GM19023 (cell line): ENCODE data around the gene ARL5B.

Experiments used
- ATAC-seq: cut with Tn5 transposase; IDR thresholded peaks from one replicate; pipeline ENCODE4 v1.9.1; 2021; ENCODE audit warnings: mild to moderate bottlenecking, moderate library complexity; ENCODE audit not compliant: unreplicated experiment

The ARL5B gene

DNA sequence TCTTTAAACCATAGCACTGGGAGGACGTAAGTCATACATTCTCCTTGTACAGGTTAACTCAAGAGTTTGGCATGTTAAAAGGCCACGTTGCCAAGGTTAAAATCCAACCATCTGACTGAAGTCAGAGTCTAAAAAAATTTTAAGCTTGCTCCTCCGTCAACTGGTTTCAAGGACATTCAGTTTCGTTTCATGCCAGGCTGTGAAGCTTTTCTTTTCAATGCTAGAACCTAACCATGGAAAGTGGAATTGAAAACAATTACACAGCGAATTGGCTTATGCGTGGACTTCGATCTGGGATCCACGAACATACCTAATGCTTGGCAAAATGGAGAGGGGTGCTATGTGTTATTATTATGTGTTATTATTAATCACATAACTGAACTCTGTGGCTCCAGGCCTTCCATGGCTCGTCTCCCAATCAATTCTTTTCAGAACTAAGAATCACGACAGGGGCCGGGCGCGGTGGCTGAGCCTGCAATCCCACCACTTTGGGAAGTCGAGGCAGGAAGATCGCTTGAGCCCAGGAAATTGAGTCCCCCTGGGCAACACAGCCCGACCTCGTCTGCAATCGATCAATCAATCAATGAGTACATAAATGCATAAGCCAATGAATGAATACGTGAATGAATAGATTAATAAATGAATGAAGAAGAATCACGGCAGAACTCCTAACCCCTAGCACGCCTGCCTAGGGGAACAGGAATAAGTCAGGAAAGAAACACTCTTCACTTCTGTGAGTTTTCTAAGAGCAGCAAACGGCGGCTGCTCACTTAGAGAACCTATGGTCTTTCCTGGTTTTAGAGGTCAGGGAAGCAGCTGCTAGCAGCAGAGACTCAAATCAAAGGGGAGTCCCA, 733 bp upstream of the ARL5B start:
- peak; percentile 0 for ATAC-seq

DNA sequence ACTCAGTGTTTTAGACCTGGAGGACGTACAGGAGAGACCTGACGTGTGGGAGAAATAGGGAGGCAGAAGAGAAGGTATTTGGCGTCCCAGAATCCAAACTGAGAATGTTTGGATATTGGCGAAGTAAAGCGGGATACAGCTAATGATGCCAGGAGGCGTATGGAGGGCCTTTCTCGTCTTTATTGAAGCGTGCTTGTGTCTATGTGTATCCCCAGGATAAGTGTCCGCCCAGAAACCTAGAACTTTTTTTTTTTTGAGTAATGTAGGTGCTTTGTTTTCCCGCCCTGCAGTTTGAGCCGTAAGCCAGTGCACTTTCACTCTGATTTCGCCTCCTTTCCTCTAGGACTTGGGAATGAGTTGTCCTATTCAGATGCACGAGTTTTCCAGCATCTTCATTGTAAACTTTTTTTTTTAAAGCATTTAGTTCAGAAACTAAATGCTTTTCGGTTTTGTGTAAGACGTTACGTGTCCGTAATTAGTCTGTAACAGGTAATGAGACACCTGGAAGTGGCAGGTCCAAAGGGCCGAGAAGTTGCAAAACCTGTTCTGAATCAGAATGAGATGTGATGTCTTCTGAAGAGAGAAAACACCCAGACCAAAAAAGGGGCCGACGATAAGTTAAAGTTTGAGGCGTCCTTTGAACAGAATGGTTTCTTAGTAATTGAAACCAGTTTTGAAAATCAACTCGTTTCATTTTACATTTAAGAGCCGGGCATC, 746 bp downstream of the ARL5B start:
- ATAC-seq = peak; percentile 13

DNA sequence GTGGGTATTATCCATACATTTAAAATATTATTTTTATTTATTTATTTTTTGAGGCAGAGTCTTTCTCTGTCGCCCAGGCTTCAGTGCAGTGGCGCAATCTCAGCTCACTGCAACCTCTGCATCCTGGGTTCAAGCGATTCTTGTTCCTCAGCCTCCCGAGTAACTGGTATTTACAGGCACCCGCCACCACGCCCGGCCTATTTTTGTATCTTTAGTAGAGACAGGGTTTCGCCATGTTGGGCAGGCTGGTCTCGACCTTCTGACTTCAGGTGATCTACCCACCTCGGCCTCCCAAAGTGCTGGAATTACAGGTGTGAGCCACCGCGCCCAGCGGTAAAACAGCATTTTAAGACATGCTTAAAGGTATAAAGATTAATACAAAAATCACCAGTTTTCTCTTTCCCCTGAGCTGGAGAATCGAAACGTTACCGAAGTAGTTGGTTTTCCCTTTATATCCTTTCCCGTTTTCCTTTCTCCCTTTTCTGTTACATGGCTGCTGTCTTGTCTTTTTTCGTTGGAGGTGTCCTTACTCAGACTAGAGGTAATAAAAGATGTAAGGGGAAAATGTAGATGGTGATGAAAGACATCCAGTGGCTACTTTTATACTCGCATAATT, 1.7 kb downstream of the ARL5B start:
- no peak for ATAC-seq

DNA sequence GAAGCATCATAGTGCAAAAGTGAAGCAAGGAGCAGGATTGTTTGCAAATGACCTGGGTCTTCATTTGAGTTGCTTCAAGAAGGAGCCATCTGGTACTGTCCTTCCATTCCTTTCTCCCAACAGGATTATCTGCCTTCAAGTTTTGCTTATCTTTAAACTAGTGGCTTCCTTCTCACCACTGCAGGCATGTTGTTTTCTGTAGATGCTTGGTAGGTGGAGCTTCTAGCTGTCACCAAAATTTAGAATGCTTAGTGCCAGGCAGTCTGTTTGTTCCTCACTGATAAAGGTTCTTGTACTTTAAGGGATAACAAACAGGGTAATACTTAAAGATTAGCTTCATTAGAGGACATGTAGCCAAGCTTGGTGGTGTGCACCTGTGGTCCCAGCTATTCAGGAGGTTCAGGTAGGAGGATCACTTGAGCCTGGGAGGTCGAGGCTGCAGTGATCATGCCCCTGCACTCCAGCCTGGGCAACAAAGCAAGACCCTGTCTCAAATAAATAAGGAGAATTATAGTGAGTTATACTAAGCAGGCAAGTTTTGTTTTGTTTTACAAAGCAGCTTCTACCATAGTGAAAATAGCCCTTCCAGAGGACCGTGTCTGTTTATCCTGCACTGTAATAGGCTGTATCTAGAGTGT, 5.7 kb downstream of the ARL5B start:
- no peak for ATAC-seq

DNA sequence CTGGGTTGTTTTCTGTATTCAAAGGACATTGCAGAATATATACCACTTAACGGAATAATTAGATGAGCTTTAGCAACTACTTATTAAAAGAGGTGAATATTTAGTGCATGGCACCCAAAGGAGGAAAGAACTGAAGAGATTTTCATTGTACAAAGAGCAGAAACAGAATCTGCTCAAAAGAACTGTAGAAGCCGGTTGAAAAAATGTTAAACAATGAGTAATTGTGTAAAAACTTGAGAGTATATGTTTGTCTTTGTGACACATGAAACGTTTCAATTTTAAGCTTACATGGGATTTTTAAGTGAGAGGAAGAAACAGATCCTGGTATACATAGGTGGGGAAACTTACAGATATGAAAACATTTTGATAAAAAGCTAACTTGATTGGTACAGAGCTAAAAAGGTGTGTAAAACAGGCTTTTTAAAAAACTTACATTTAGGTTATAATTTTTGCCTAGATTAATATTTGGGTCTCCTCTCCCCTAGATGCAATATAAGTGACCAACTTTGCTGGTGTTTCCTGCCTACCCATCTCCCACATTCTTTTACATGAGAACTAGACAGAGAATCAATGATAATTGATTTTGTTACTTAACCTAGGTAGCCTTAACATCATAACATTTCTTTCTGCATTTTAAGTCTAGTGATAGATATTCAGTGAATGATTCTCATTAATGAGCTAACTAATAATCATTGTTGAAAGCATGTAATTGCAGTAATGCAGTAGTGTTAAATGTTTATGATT, 6.8 kb downstream of the ARL5B start:
- no peak for ATAC-seq

DNA sequence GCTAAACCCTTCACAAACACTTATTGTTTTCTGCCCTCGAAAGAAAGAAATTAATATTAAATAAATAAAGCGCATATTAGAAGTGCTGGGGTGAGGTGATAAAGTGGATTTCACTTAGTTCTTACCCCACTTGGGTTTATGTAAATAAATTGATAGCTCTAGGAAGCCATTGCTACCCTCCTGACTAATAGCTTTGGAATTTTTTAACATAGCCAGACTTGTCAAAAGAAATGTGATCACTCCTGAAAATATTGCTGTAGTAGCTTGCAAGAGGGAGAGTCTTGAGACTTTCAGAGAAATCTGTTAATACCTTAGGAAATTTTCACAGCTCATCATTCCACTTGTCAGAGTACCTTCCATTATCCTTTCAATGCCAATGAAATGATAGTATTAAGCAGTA, 7.6 kb downstream of the ARL5B start:
- no peak for ATAC-seq

DNA sequence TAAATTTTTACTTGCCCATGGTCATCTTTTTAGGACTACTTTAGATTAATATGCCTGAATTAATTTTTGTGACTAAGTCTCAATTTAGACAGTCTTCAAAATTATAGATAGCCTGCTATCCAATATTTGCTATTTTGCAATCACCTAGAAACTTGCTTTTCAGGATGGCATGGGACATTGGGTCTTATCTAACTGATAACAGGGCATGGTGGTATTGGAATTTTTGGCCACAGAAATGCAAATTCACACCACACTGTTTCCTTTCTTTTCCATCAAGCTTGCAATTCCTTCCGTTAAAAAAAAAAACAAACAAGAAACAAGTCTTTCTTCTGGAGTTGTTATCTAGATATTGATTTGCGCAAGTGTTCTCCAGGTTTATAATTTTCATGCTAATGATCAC, 8.8 kb downstream of the ARL5B start:
- no peak for ATAC-seq

DNA sequence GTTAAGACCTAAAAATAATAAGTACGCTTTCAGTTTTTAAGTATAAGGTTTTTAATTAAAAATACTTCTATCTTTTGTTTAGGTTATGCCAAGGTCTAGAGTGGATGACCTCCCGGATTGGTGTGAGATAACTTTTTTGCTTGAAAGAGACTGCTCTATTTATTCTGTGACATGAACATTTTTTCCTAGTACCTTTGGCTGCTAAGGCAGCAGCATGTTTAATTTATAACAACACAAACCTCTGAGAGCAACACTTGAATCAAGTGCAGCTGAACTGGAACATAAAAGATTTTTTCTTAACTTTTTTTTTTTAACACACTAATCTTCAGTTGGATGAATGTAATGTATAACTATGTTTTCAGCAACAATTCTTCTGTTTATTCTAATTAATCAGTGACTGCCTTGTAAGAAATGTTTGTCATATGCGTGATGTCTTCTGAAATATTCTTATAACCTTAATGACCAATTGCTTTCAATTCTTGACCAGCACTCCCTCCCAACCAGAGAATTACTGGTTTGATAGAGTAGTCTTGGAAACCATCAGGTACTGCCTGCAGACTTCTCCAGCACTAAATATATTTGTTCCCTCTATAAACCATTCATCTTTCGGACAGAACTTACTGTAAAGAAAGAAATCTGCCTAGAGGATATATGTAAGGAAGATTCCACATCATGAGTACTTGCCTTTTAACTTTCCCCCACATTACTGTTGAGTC, 16.0 kb downstream of the ARL5B start:
- ATAC-seq = no peak

DNA sequence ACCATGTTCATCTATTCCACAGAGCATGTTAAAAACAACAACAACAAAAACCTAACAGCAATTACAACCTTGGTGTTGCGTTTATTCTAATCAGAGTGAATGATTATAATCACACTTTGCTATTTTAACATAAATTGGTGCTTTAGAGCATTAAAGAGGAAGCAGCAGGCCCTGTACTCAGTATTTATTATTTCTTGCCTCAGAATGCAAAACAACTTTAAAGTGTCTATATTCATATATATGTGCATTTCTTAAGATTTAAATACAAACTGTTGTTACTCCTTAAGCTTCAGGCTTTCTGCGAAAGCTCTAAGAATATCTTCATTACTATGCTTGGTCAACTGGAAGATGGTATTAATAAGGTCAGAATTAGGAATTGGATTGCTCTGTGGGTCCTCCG, 21.5 kb downstream of the ARL5B start:
- ATAC-seq = no peak

DNA sequence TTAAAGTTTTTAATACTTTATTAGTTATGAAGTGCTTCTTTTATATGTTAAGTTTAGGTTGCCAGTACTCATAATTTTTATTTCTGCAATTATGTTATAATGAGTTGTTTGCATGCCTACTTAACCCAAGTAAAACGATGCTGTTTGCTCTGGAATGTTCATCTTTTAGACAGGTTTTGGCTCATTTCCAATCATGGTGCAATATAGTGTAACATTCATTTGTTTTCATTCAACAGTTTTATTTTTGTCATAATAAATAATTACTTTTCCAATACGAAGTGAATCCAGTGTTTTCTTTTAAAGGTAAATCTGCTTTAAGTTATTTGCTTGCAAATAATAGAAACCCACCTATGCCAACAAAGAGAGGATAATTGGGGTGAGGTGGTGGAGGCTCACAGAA, 22.1 kb downstream of the ARL5B start:
- ATAC-seq = no peak

DNA sequence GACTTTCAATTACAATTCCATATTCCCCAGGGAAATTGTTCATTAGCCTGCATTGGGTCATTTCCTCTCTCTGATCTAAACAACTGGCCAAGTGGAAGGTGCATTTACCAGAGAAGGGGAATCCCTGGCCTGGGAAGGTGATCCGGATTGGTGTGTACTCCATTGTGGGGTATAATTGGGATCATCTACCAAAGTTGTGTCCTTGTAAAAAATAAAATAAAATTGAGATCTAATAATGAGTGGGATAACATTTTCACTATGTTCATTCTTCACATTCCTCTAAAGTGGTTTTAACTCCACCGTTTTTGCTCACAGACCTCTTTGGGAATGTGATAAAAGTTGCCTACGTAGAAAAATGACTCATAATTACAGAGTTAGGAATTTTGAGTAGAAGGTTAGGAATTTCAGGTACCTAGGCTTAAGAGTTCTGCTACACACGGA, 22.8 kb downstream of the ARL5B start:
- ATAC-seq = no peak

DNA sequence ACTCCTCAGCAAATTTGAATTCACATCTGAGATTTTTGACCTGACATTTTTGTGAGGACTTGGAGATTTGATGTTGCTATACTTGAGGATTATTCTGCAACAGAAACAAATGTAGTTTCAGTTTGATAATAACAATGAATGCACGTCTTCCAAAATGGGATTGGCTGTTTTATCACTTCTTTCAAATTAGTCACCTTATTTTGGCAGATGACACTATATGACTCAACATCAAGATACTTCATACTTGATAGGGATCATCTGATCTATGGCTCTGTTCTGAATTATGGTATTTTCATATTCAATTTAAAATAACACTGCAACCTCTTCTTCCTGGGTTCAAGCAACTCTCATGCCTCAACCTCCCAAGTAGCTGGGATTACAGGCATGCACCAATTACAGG, 24.2 kb downstream of the ARL5B start:
- ATAC-seq = no peak

DNA sequence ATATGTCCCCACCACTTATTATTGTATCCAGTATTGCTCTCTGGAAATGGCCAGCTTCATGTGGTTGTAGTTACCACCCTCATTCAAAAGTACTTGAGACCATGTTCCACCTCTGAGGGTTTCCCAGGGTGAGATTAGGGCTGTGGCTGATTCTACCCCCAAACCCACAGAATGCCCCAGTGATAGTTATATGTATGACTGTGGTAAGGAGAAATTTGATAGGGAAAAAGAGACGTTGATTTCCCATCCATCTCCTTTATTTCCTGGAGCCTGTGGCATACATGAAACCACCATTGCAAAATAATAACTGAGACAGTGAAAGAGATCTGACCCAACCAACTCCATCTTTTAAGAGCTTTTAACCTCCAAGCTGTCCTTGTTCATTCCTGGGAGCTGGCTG, 25.2 kb downstream of the ARL5B start:
- ATAC-seq = no peak

DNA sequence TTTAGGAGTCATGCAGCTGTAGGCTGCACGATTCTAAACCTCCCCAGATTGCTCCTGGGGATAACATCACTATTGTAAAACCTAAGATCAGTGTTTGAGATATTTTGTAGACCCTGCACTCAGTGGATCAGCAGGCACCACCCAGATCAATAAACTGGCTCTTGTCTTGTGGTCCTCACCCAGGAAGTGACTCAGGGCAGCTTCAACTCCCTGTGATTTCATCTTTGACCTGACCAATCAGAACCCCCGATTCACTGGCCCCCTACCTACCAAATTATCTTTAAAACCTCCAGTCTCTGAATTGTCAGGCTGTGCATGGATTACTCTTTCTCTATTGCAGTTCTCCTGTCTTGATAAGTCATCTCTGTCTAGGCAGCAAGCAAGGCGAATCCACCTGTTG, 25.7 kb downstream of the ARL5B start:
- ATAC-seq = no peak

DNA sequence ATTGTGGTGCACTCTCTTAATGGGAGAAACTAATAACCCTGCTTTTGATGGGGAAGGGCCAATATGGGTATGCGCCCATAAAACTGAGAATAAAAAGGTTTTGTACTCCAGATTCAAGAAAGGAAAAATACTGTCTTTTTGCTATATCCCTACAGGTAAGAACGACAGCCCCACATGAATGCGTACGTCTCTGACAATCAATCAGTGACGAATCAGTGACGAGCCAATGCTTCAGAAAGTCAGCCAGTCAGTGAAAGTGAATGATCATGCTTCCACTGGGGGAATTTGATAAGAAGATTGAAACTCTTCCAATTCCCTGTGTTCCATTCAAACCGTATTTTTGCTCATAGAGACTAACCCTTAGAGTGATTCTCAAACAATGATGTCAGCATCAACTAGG, 26.3 kb downstream of the ARL5B start:
- no peak for ATAC-seq

DNA sequence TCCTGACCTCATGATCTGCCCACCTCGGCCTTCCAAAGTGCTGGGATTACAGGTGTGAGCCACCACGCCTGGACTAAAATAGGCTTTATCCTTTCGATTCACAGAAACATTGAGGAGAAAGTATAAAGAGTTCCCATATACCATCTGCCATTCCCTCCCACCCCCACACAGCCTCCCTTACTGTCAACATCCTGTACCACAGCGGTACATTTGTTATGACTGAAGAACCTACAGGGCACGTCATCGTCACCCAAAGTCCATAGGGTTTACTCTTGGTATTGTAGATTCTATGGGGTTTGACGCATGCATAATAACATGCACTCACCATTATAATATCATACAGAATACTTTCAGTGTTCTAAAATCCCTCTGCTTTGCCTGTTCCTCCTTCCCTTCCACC, 28.0 kb downstream of the ARL5B start:
- ATAC-seq = no peak

DNA sequence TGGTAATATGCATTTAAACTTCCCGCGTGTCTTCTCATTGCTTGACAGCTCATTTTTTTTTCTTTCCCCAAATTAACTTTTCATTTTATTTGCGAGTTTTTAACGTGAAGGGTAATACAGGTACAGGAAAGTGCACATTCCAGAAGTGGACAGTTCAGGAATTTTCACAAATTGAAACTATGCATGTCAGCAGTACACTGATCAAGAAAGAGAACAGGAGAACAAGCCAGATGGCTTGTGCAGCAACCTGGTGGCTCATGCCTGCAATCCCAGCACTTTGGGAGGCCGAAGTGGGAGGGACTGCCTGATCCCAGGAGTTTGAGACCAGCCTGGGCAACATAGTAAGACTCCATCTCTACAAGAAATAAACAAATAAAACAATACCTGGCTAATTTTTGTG, 28.5 kb downstream of the ARL5B start:
- no peak for ATAC-seq

DNA sequence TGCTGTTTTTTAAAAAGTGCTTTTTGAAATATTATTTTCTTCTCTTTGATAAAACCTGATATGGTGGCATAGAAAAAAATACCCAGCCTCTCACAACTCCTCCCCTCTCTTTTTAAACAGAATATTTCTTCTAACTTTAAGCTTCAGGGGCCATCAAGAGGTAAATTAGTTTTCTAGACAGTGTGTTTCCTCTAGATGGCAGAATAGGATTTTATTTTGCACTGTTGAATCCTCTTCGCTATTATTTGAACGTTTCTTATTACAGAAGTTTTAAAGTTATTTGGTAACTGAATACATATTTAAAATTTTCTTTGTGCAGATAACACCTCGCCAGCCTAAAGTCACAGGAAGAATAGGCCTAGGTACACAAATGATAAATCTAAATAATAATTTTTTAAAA, 30.3 kb downstream of the ARL5B start:
- ATAC-seq = no peak

DNA sequence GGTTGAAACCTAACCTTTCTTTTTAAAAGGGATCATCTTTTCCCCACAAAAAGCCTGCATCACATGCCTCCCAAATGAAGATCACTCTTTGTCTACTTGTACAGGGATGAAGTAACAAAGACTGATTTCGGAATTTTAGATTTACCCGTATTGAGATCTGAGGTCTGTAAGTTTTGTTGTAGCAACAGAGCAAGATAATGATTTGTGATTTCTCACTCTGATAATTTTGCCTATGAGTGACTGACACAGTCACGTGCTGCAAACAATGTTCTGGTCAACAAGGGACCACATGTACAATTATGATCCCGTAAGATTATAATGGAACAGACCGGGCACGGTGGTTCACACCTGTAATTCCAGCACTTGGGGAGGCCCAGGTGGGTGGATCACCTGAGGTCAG, 31.3 kb downstream of the ARL5B start:
- ATAC-seq = no peak
